GM18517 (cell line): ENCODE data around the gene CYP4Z1.
"Not testable (repeated sequence)": the region's sequence is repeated elsewhere in the genome, so short reads cannot be mapped to it uniquely, and the experiment has no call there.

Experiments used
- ATAC-seq: cut with Tn5 transposase; IDR thresholded peaks from one replicate; pipeline ENCODE4 v1.9.1; 2021; ENCODE audit warnings: mild to moderate bottlenecking, moderate library complexity; ENCODE audit not compliant: unreplicated experiment

The CYP4Z1 gene, protein sequence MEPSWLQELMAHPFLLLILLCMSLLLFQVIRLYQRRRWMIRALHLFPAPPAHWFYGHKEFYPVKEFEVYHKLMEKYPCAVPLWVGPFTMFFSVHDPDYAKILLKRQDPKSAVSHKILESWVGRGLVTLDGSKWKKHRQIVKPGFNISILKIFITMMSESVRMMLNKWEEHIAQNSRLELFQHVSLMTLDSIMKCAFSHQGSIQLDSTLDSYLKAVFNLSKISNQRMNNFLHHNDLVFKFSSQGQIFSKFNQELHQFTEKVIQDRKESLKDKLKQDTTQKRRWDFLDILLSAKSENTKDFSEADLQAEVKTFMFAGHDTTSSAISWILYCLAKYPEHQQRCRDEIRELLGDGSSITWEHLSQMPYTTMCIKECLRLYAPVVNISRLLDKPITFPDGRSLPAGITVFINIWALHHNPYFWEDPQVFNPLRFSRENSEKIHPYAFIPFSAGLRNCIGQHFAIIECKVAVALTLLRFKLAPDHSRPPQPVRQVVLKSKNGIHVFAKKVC

DNA sequence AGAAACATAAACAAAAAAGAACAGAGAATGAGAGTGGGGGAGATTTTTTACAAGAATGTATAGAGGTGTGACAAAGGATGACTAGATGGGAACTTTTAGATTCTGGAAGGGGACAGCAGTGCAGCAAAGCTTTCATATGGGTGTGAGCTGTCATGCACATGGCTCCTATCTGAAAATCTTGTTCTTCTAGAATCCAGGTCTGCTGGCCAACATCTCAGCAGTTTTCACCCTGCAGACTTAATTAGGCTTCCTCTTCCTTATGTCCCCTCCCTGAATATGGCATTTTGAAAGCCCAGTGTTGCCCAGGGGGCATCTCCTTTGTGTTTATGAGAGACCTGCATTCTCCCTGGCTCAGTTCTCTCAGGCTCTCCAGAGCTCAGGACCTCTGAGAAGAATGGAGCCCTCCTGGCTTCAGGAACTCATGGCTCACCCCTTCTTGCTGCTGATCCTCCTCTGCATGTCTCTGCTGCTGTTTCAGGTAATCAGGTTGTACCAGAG, at the start of gene CYP4Z1:
Gene CYP4Z1 (plus strand): TSS at position 135 of the 498 bp plus-strand sequence. CDS start 260 bp downstream, at position 395.
- ATAC-seq = no peak

DNA sequence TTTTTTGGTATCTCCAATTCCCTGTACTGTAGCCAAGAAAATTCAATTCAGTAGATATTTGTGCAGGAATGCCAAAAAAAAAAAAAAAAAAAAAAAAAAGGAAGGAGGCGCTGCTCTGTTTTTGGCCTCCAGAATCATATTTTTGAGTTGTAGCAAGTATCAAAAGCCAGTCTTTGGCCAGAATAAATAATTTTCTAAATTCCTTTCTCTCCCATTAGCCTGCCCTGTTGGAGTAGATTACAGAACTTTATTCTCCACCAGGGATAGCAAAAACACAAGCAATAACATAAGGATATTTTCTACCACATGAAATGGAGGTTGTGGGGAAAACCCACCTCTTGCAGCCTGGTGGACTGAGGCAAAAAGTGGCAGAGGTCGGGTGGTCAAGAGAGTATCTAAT, 46.0 kb upstream of the CYP4Z1 start:
- ATAC-seq = no peak

DNA sequence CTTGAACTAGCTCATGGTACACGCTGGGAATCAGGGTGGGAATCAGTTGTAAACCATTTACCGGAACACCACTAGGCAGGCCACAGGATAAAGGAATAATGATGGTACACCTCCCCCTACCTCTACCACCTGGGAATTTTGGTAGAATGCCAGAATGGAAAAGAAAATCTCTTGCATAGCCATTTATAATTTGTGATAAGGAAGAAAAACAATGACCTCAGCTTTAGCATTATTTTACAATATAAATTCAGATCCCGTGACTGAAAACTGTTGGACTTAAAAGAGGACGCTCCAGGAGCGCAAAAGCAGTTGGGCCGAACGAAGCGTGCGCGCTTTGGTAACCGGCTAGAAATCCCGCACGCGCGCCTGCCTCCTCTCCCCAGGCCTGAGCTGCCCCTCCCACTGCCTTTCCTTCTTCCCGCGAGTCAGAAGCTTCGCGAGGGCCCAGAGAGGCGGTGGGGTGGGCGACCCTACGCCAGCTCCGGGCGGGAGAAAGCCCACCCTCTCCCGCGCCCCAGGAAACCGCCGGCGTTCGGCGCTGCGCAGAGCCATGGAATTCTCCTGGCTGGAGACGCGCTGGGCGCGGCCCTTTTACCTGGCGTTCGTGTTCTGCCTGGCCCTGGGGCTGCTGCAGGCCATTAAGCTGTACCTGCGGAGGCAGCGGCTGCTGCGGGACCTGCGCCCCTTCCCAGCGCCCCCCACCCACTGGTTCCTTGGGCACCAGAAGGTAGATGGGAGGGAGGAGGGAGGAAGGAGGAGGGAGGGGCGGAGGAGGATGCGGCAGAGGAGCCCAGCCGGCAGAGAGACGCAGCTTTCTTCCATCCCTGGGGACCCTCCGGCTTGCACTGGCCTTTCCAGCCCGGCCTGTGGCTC, 43.5 kb upstream of the CYP4Z1 start, which contains the start of gene CYP4X1:
Gene CYP4X1 (plus strand): TSS at position 402 of the 873 bp plus-strand sequence. CDS start 149 bp downstream, at position 551.
- no peak for ATAC-seq

DNA sequence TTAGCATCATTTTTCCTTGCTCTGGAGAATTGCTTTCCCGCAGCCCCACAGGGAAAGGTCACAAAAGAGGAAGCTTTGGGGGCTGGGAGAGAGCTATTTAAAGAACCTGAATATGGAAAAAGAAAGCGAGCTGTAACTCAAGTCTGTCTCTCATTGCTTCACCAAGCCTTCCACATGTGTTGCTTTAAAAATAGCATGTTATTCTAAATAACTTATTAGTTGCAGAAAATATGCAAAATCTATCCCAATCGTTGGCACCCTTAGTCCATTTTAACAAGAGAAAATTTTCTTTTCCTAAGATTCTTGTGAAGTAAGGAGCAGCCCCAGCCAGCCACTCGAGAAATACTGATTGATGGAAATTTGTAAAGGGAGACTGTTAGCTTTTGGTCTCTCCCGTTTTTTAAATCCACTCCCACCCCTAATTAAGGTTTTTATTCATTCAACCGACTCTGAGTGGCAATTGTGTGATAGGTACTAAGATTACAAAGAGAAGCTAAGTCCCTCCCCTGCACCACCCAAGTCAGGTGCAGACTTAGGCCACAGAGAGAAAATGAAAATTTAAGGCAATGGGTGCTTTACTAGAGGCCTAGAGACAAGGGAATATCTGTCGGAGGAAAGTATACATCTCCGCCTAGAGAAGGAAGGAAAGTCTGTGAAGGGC, 42.8 kb upstream of the CYP4Z1 start:
- ATAC-seq = no peak

DNA sequence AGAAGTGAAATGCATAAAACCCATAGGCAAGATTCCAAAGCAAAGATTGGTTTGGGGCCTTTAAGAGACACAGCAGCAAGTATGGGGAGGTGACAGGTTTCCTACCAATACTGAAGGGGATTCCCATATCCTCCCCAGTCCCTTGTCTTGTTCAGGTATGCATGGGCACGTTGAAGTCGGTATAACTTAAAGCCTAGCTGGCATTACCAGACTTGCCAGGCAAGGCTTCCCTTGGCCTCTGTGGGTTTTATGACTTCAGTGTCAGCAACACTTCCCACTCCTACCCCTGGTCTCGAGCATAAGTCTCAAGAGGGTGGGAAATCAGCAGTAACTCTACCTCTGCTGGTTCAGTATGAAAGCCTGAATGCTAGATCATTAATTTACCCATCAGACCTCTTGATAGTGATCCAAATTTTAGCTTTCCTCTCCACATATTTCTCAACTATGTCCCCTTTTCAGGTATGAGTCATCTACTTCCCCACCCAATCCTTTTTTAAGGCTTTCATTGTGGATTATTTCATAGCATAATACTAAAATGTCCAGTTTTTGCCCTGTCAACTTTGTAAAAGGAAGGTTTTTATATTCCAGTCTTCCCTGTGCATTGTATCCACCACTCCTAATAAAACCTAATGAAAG, 36.7 kb upstream of the CYP4Z1 start:
- ATAC-seq = no peak

DNA sequence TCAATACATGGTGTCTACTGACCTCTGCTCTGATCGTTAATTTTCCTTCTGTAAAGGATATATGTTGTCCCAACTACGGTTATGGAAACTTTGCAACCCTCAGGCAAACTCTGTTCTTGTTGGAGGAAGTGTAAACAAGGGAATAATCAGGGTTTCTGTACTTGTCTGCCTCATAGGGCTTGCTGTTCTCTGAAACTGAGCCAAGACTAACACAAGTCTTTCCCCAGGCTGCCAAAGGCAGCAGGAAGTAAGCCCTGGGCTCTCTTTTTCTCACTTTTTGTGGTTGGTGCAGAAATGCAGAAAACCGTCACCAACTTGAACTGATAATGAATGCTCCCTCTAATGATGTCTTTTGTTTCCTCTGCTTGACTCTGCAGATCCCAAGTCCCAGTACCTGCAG, 36.0 kb upstream of the CYP4Z1 start:
- no peak for ATAC-seq

DNA sequence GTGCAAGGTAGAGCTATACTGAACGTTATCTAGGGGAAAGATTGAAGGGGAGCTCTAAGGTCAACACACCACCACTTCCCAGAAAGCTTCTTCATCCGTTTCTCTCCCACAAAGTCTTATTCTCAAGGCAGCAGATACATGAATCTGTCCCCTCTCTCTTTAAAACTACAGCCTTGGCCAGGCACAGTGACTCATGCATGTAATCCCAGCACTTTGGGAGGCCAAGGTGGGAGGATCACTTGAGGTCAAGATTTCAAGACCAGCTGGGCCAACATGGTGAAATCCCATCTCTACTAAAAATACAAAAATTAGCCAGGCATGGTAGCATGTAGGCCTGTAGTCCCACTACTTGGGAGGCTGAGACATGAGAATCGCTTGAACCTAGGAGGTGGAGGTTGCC, 35.4 kb upstream of the CYP4Z1 start:
- ATAC-seq = no peak

DNA sequence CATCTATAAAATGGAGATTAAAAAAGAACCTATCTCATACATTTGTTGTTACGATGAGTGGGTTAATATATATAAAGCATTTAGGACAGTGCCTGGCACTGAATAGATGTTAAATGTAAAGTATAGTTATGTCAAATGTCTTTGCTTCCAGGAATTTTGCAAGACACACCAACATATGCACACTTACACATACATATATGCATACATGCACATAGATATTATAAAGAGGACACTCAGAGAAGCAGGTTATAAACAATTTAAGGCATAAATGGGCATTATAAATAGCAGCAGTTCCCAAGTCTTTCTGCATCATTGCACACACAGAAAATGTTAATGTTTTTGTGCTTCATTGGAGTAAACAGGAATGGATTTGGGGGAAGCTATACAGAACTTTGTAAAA, 30.3 kb upstream of the CYP4Z1 start:
- ATAC-seq = no peak

DNA sequence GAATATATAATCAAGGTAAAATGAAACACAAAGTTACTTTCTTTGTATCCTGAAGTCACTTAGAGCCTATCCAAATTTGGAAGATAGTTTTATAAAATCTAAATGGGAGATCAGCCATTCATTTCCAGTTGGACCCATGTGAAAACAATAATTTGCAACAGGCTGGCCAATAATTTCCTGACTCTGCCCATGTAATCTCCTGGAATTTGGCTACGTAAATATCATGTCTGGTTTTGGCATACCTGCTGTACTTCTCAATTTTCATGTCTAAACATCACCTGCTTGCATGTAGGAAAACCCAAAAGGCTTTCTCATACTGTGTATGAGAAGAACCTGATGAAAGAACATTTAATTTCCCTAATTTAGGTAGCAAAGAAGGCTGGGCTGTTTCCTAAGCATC, 7.7 kb upstream of the CYP4Z1 start:
- ATAC-seq = no peak

DNA sequence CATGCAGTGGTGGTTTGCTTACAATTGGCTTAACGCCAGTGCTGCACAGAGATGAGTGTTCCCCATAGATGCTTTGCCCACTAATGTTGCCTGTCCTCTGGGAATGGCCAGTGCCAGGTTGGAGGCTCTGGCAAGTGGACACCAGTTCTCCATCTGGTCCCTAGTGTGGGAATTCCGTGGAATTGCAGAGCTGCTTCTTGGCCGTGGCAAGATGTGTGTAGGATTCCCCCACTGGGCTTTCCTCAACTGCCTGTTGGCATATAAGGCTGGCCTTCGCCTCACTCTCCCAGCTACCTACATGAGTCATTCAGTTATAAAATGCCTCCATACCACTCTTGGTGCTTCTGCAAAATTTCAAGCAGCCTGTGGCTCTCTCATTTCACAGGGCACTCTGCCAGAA, 2.0 kb downstream of the CYP4Z1 start:
- not testable (repeated sequence) for ATAC-seq

DNA sequence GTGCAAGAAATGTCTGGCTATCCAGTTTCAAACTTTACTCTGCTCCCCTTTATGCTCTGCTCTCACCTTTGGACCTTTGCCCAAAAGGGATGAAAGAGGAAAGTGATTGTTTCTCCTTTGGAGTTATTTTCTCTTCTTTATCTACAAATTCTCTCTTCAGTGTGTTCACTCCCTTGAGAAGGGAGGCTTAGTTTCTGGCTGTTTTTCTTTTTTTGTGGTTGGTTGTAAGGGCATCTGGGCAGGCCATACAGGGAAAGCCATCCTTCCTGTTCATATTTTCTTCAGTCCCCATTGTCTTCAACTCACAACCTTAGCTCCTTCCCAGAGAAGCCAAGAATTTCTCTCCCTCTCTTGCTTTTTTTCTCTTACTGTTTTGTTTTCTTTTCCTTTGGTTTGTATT, 2.5 kb downstream of the CYP4Z1 start:
- ATAC-seq = not testable (repeated sequence)

DNA sequence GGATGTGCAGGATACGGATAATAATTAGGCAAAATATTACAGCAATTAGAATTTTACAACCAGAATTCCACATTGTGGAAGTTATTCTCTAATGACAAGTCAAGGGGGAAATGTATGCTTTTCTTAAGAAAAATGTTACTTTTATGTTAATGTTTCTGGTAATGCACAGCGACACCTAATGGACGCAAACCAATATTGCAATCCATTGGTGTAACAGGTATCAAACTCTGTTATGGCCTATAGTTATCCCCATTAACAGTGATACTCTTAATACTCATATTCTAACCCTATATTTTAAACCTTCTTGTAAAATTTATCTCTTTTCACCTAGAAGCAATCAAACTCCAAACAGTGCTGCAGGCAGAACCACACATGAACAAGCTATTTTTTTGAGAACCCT, 22.3 kb downstream of the CYP4Z1 start:
- not testable (repeated sequence) for ATAC-seq

DNA sequence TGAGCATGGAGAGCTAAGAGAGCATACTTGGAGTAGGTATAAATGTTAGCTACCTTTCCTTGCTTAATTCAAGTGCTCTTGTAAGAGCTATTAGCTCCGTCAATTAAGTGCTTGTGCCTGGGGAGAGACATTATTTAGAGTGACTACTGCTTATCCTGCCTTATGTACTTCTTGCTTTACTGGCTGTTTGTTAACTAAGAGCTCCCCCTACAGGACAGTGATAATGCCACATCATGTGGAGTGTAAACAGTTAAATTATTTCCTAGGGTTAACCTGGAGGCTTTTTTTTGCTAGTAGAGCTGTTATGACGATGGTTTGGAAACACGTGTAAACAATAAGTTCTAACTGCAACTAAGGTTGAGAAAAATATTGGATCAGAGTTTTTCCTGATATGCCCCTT, 24.4 kb downstream of the CYP4Z1 start:
- not testable (repeated sequence) for ATAC-seq

DNA sequence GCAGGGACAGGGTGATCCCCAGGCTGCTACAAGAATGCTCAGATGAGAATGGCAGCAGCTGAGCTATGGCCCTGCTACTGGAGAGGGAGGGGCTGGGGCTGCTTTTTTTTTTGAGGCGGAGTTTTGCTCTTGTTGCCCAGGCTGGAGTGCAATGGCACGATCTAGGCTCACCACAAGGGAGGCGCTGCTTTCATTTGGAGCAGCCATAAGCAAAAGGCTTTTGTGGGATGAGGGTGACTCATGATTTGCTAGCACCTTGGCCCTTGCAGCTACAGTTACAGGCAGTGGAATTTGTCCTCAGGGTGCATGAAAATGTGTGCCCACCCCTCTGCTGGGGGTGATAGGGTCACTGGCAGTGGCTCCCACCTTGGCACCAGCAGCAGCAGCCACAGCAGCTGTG, 37.8 kb downstream of the CYP4Z1 start:
- no peak for ATAC-seq

DNA sequence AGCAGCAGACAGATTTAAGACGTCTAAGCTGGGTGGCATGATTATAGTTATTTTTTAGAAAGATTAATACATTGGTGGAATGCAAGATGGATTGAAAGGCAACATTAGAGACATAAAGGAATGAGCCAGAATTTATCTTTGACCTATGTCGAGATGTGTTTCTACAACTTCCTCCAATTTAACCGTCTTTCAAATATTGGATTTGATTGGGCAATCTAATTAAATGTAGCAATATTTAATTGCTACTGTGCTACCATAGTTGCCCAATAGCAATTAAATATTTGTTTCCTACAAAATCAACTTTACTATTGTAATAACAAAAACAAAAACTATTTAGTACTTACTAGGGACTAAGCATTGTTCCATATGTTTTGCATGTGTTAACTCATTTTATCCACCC, 39.8 kb downstream of the CYP4Z1 start:
- ATAC-seq = no peak

DNA sequence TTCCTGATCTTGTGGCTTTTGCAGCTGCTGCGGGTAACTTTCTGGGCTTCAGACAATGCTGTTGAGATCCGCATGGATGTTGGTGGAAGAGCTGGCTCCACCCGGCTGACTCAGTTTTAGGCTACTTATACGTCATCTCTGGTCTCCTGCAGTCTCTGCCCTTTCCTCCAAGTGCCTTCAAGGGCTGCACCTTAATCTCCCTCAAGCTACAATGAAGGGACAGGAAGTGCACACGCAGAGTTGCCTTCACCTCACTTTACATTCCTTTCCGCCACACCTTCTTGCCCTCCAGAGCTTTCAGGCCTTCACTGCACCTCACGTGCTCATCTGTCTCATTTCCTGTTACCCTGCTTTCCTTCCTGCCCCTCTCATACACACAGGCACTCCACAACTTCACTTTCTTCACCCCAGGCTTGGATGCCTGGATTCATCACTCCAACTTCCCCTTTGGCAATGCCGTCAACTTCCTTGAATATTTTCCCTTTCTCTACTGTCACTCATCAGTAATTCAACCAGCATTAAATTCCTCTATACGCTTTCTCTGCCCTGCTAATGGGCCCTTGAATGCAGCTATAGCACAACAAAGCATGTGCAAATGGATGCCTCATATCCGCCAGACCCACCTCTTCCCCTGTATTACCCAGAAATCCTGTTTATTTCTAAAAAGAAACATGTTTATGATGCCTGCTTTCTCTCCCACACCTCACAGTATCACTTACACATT, 41.0 kb downstream of the CYP4Z1 start:
- ATAC-seq = not testable (repeated sequence)

DNA sequence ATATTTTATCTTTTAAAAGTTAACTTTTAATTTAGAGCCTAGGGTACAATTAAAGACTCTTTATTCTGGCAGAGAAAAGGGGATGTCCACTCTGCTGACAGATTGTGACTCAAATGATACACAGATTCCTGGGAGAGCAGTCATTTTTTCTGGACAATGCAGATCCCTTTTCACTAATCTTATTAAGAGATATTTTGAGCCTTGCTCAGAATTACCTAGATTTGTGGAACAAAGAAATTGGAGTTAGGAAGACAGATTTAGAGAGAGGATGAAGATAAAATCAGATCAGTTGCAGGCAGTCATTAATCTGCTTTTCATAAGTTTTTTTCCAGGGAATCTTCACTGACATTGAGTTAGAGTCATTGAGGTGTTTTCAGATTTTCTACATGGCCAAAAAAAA, 42.5 kb downstream of the CYP4Z1 start:
- ATAC-seq = not testable (repeated sequence)

DNA sequence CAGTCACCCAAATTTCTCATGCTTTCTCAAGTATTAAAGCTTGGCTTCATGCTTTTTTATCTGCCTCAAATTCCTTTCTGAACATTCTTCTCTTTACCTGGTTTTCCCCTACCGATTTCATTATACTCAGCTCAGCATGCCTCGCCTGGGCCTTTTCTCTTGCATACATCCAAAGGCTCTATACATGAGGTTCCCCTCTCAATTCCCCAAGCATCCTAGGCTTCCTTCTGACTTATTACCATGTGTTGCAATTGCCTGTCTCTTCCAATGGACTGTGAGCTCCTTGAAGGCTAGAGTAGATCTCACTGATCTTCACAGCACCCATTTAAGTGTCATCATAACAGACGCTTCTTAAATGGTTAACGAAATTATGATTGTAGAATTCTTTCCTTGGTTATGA, 46.1 kb downstream of the CYP4Z1 start:
- ATAC-seq = no peak

DNA sequence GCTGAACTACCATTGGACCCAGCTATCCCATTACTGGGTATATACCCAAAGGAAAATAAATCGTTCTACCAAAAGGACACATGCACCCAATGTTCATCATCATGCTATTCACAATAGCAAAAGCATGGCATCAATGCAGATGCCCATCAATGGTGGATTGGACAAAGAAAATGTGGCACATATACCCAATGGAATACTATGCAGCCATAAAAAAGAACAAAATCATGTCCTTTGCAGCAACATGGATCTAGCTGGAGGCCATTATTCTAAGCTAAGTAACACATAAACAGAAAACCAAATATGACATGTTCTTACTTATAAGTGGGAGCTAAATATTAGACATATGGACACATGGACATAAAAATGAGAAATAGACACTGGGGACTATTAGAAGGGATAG, 54.0 kb downstream of the CYP4Z1 start:
- ATAC-seq = not testable (repeated sequence)

DNA sequence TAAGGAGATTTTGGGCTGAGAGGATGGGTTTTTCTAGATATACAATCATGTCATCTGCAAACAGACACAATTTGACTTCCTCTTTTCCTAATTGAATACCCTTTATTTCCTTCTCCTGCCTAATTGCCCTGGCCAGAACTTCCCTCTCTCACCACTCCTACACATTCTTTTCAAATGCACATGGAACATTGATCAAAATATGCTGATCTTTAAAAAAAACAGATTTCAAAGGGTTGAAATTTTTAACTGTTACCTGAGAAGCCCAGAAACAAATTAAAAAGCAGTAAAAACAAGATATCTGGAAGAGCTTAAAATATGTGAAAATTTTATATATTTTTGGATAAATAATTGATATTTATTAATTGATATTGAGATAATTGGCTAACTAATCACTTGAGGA, 57.8 kb downstream of the CYP4Z1 start:
- not testable (repeated sequence) for ATAC-seq
